Renal cortical epithelial cell (primary cell): ENCODE results near the gene CITED2. TPM values are rescaled to one million over a fixed set of nuclear protein-coding genes. Genes with fewer than 3 reads are reported as not detected.
A peak's percentile ranks its signal among the peaks of the same experiment; 100 is the strongest.

Experiments
- DNase-seq: peaks from one replicate; pipeline ENCODE4 v3.0.0-alpha.2; 2011; ENCODE audit warnings: low read depth
- total RNA-seq: library from RNA; depleted of rRNA; stranded (reverse); fragments of >200 nt; gene quantifications from 2 replicates; pipeline ENCODE4 v1.2.3, GENCODE V29; 2014

The CITED2 gene
- total RNA-seq, 1 donor from 2014 or later = 151 TPM

GRCh38 chr6:139330826-139331500 lies 43.5 kb downstream of the CITED2 start:
- DNase-seq = no peak

DNA sequence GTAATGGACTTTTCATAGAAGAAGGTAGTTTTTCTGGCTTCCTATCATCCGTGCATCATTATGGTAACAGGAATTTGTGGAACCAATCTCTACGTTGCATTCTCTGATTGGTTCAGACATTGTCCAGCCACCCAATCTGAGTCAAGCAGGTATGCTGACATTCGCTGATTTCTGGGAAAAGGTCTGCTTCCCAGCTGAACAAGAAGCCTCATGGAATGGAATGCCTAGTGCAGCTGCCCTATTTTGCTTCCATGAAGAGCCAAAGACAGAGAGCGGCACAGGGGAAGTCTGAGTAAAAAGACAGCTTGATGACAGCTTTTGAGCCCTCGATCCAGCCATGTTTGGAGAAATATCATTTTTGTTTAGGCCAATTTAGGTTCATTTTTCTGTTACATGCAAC lies 44.1 kb downstream of the CITED2 start:
- no peak for DNase-seq

DNA sequence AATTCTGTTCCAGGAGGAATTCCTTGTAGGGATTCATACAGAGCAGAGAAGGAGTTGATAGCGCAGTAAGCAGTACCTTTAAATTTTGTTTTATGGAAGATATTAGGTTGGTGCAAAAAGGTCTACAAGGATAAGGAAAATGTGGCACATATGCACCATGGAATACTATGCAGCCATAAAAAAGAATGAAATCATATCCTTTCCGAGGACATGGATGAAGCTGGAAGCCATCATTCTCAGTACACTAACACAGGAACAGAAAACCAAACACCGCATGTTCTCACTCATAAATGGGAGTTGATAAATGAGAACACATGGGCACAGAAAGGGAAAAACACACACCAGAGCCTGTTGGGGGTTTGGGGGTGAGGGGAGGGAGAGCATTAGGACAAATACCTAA lies 45.2 kb downstream of the CITED2 start:
- no peak for DNase-seq

DNA sequence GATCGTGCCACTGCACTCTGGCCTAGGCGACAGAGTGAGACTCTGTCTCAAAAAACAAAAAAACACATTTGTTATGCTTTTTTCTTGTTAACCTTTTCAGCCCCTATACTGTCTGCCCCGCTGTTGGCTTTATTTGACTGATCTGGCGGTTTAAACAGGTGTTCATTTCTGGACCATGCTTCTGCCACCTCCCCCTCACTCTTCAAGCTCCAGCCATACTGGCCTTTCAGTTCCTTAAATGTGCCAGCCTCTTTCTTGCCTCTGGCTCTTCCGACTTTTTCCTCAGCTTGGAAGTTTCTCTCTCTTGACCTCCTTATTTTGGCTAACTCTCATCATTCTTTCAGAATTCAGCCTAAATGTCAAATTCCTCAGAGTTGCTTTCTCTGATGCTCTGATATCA lies 47.4 kb downstream of the CITED2 start:
- no peak for DNase-seq

- no peak for DNase-seq
These were observed 48.8 kb downstream of the CITED2 start for GRCh38 chr6:139325686-139326085.

- no peak for DNase-seq
These were observed 49.3 kb downstream of the CITED2 start for GRCh38 chr6:139325125-139325524.

GRCh38 chr6:139324301-139324555 lies 50.2 kb downstream of the CITED2 start:
- no peak for DNase-seq

GRCh38 chr6:139323511-139324300 lies 50.7 kb downstream of the CITED2 start:
- DNase-seq = peak; percentile 55

Other genes starting within 250 kb of the CITED2 start
- gene HECA, start 239.6 kb downstream of the CITED2 start, total RNA-seq = 13.6 and 15.6 TPM in 2 replicates
- 0.05 TPM in 1 of 2 replicates, not detected in the other for gene TXLNB, start 82.7 kb downstream of the CITED2 start, total RNA-seq